ENCODE results near the gene NKX1-2.

The NKX1-2 gene

DNA sequence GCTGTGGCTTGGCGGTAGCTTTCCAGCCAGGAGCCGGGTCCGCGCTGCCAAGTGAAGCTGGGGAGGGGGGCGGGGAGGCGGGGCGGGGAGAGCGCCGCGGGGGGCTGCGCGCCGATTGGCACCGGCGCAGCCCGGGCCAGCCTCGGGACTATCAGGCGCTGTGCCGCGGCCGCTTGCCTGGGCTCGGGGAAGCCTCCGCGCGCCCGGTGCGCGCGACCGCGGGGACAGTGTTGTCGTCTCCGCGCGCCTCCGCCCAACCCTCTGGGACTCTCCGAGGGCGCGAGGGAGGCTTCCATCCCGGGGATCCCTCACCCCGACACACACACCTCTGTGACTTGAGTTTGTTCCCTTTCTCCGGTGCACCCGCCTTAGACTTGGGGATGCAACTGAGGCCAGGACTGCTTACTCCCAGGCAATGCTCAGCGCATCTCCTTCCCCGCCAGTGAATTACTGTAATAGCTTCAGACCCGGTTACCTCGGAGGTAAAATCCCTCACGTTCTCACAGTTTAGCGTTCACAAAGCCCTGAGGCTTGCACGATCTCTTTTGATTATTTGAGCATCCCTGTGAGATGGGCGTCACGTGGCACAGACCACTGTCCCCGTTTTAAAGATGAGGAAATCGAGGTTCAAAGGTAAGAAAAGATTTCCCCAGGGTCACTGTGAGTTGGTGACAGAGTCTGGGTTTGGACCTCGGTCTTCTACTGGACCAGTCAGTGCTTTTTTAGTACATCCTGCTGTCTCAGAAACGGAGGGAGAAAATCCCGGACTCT lies at the start of gene NKX1-2:
Gene NKX1-2, minus strand, starts transcription at position 24 of the 771 bp plus-strand sequence. CDS start 92 bp downstream, outside the sequence.
- DNase-seq (ENCODE audit: low read depth in 2 of 2) = no peak

DNA sequence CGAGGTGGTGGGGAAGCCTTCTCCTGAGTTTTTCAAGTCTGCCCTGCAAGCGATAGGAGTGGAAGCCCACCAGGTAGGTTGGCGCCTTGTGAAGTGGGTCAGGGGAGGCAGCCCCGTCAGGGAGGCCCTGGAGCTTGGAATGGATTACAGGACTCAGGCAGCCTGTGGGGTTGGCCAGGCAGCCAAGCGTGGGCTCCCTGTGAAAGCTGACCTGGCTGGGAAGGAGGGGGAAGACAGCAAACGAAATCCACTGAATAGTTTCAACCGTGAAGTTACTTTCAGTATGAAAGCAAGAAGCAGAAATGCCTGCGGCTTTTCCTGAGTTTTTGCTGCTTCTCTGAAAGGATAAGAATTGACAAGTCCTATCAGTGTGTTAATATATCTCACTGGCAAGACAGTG lies 48.2 kb upstream of the NKX1-2 start:
- no peak for DNase-seq (ENCODE audit: low read depth in 2 of 2)

DNA sequence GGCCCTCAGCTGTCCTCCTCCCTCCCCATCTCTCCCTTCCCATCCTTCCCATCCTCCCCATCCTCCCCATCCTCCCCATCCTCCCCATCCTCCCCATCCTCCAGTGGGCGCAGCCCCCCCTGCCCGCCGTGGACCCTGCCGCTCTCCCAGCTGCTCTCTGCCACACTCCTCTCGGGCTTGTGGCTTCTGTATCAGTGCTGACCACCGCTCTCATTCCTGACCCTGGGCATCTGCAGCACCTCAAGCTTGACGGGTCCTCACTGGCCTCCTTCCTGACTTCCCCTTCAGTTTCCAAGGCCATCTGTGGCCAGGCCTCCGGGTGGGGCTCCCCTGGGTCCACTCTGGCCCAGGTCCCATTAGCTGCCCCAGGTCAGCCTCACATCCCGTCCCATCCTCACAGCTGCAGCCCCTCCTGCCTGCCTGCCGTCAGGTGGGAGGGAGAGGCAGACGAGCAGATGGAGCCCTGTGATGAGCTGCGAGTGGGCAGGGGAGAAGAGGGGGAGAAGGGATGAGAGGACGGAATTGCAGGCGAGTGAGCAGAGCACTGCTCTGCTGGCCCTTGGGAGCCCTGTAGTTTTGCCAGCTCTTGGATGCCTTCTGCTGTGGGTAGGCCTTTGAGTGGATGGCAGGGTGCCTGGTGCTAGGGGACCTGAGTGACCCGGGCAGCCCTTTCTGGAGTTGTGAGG lies 47.5 kb upstream of the NKX1-2 start:
- DNase-seq (ENCODE audit: low read depth in 2 of 2) = no peak

DNA sequence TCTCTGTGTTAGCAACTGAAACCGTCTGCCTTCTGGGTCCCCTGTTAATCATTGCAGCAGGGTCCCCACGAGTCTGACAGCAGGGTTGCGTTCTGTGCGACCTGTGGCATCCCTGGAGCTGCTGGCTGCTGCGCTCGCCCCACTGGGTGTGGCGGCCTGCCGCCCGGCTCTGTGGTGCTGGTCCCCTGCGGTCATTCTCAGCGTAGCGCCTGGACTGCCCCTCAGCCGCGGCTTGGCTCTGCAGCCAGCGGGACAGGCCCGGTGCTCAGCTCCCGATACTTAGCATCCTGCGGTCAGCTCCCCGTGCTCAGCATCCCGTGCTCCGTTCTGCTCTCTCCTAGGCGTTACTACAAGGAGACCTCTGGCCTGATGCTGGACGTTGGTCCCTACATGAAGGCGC lies 46.8 kb upstream of the NKX1-2 start:
- no peak for DNase-seq (ENCODE audit: low read depth in 2 of 2)

DNA sequence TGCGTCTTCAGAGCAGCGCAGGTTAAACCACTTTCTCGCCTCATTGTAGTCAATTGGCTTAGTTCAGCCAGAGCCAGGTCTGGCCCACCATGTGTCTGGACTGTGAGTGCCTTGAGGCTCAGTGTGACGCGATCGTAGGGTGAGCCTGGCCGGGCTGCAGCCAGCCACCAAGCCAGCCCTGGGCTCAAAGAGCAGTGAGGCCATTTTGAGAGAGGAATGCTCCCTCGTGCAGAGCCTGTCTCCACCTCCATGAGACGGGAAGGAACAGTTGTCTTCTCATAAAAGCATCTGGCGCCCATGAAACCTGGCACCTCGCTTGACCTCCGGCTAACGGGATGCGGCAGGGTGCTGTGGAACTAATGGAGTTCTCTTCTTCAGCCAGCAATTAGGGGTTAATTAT lies 46.3 kb upstream of the NKX1-2 start:
- no peak for DNase-seq (ENCODE audit: low read depth in 2 of 2)

DNA sequence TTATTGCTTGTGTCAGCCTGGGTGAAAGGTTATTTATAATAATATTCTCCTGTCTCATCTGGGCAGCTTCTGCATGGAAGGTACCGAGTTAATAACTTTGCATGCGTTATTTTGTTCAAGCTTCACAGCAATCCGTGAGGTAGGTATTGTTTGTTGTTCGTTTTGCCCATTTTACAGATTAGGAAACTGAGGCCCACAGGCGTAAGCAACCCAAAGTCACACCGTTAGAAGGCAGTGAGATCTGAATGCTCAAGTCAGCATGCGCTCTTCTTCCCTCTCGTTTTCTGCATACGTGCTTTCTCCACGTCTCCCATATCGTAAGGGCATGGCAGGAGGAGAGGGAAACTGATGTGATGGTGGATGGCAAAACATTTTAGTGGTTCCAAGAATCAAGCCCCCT lies 45.9 kb upstream of the NKX1-2 start:
- no peak for DNase-seq (ENCODE audit: low read depth in 2 of 2)

DNA sequence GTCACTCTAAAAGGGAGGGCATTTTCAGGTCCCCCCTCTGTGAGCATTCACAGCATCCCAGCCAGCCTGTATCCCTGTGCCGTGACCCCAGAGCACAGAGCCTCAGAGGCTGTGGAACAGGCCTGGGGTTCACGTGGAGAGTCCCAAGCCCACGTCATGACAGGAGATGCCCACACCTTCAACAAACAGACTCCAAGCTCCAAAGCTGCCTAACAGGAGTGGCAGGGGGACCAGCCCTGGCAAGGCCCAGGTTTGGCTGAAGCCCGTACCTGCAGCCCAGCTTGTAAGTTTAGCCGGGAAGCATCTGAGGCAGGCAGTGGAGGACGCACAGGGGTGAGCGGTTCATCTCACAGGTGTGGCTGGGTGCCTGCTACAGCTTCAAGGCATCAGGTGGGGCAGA lies 45.3 kb upstream of the NKX1-2 start:
- no peak for DNase-seq (ENCODE audit: low read depth in 2 of 2)

DNA sequence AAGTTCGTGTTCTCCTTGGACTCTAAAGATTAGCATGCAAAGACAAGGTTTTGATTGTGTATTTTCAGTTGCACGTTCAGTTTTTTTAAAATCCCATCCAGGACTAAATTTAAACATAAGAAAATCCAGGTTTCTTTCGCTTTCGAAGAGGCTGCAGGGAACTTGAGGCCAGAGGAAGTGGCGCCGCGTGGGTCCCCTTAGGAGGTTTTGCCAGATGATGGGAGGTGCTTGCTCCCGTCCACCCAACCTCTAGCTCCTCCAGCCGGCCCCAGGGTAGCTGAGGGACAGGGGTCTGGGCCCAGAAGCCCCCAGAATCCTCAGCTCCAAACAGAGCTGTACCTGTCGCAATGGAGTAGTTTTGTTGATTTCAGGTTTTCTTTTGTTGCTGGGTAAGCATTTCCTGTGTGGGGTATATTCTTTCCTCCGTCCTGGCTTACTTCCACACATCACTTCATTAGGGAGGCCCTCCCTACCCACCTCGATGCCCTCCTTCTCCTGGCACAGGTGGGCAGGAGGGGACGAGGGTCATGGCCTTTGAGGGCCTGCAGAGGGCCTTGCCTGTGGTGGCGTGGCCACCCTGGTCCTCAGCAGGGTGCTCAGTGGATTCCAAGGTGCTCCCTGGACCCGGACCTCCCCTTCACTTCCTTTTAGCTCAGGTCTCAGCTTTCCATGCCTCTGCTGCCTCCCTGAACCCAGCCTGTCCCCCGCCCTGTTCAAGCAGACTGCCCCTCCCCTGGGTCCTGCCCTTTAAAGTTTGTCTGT lies 44.4 kb upstream of the NKX1-2 start:
- no peak for DNase-seq (ENCODE audit: low read depth in 2 of 2)

DNA sequence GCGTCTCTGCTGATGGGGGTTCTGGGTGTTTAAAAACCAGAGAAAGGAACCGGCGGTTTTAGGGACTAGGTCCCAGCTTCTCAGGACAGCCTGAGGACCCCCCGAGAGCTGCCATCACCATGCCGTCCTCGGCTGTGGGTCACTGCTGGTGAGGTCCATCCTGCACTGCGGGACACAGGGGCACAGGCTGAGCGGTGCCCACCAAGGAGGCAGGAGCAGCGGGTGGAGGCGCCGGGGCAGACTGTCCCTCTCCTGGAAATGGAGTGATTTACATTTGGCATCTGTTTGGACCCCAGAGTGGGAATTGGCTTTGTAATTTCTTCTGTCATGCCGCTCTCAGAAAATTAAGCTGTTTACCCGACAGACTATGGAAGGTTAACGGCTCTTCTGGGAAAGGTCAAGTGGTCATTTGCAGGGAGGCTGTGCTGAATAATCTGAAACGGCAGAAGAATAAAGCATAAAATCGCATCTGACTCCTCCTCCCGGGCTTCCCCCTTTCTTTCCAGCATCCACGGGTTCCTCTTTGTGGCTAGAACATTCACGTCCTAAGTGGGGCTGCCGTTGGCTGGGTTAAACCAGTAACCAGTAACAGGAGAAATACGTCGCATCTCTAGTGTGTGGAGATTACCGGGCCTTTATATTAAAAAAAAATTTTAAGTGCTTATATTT lies 43.5 kb upstream of the NKX1-2 start:
- no peak for DNase-seq (ENCODE audit: low read depth in 2 of 2)

DNA sequence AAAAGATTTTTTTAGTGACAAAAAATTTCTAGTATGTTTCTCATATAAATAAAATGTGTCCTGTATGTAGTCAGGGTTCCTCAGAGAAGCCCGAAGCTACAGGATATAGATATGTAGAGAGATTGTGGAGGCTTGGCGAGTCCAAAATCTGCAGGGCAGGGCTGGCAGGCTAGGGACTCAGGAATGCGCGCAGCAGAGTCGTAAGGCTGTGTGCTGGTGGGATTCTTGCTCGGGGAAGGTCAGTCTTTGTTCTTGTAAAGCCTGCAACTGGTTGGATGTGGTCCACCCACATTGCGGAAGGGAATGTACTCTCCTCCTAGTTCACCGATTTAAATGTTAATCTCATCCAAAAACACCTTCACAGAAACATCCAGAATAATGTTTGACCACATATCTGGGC lies 42.4 kb upstream of the NKX1-2 start:
- no peak for DNase-seq (ENCODE audit: low read depth in 2 of 2)

DNA sequence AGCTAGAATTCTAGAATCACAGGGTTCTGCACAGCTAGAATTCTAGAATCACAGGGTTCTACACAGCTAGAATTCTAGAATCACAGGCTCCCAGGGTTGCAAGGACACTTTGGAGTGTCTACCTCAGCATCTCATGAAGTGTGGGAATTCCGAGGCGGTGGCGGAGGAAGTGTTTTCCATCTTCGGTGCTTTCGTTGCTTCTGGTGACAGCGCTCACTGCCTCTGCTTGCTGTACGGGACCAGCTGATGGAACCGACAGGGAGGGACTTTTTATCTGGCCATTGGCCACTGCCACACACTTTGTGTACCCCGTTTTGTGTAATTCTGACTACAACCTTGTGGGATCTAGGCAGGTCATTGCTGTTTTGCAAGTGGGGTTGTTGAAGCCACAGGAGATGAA lies 41.3 kb upstream of the NKX1-2 start:
- no peak for DNase-seq (ENCODE audit: low read depth in 2 of 2)

DNA sequence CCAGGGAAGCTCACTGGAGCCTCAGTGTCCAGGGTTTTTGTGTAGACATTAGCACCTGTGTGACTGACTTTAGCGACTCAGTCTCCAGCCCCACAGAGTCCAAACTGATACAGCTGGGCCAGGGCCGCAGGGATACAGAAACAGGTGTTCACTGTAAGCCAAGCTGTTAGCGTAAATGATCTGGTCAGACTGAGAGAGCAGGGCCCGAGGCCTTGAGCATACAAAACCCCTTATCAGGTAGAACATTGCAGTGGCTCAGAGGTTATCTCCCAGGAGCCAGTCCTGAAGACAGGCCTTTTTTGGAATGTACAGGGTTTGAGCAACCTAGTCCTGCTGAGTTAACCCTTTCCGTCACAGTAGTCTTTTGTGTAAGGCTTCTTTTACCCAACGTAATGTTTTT lies 36.8 kb upstream of the NKX1-2 start:
- DNase-seq (ENCODE audit: low read depth in 2 of 2) = no peak

DNA sequence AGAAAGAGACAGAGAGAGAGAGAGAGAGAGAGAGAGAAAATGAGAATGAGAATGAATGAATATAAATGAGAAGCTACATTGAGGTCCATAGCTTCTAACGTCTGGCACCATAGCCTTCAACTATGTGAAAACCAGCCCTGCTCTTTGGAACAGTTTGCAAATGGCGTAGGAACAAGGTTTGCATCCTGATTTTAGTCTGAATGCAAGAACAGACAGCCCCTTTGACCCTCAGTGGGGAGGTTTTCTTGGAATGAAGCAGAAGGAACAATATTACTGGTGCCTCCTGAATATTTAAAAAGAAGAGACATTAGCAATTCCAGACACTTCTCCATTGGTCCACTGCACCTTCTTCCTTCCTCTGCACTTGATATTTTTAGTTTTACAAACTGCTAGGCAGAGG lies 34.8 kb upstream of the NKX1-2 start:
- no peak for DNase-seq (ENCODE audit: low read depth in 2 of 2)

DNA sequence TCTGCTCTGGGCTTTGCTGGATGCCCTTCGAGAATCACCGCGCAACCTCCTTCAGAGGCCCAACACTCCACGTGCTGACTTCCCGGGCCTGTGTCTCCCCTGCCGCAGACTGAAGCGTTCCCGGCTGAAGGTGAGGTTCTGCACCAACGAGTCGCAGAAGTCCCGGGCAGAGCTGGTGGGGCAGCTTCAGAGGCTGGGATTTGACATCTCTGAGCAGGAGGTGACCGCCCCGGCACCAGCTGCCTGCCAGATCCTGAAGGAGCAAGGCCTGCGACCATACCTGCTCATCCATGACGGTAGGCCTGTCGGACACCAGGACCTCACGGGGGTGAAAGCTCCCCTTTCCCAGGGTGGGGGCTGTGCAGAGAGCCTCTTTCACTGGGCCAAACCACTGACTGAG lies 34.2 kb upstream of the NKX1-2 start:
- DNase-seq (ENCODE audit: low read depth in 2 of 2) = no peak

DNA sequence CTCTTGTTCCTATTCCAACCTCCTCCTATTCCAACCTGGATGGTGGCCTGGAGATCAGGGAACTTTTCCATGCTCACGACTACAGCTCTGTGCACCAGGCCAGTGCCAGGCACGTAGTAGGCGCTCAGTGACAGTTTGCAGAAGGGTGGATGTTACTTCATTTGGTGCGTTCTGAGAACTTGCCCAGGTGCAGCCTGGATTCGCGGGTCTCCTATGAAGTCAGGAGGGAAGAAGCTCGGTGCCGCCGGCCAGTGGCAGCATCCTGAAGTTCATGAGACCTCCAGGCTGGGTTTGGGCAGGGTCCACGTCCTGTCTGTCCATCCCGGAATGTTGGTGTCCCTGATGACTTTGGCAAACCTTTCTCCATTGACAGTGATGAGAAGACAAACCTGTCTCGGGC lies 33.0 kb upstream of the NKX1-2 start:
- DNase-seq (ENCODE audit: low read depth in 2 of 2) = no peak

DNA sequence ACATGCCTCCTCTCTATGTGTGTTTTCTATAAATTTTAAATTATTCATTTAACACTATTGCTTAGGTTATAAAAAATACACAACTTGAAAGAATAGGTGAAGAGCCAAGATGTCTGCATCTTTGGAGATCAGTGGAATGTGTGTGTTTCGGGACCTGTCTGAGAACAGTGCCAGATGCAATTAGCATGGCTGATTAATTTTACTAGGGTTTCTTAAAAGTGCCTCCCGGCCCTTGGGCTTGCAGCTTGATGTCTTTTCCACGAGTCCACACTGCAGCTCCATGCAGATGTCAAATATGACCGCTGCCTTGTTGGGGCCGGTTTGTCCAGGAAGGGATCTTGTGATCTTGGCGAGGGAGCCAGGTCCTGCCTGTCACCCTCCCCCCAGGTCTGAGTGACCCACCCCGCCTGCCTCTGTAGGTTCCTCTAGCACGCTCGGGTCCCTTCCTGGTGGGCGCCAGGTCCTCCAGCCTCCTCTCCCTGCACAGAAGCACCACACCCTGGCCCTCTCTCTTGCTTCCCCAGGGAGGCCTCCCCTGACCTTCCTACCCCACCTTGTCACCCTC lies 32.5 kb upstream of the NKX1-2 start:
- DNase-seq (ENCODE audit: low read depth in 2 of 2) = no peak

DNA sequence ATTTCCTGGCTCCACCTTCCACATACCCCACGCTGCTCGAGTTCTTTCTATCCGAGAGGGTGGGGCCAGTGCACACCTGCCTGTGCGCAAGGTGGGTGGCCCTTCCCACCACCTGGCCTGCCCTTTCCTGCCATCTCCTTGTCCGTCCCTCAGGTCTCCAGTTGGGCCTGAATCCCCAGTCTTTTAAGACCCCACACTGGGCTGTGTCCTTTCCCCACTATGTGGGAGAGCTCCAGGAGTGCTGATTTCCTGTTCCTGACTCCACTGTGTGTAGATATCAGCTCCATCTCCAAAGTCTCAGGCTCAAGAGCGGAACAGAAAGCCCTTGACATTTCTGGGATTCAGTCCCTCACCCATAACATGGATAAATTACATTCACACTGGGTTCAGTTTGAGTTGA lies 31.9 kb upstream of the NKX1-2 start:
- DNase-seq (ENCODE audit: low read depth in 2 of 2) = no peak

DNA sequence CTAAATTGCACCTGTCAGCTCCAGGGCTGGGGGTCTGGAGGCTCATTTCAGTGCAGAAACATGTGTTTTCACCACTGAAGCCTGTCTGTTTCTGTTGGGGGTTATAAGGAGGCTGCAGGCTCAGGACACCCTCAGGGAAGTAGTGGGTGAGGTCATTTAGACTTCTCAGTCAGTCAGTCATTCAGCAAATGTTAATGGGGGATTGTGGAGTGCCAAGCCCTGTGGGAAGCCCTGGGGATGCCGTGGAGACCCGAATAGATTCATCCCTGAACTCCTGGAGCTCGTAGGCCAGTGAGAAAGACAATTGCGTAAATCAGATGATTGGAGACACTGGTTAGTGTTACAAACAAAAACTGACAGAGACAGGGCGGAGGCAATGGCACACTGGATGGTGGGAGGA lies 31.0 kb upstream of the NKX1-2 start:
- DNase-seq (ENCODE audit: low read depth in 2 of 2) = no peak

DNA sequence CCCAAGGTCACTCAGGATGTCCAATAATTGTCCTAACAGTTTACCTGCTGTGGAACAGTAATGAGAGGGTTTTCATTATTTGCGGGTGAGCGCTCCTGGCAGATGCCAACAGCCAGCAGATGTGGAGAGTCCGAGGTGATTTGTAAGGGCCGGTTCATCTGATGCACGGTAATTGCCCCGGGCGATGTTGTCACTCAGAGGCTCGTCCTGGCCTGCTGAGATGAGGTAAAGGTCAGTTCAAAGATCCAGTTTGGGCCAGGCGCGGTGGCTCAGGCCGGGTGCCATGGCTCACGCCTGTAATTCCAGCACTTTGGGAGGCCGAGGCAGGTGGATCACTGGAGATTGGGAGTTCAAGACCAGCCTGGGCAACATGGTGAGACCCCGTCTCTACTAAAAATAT lies 28.7 kb upstream of the NKX1-2 start:
- no peak for DNase-seq (ENCODE audit: low read depth in 2 of 2)

DNA sequence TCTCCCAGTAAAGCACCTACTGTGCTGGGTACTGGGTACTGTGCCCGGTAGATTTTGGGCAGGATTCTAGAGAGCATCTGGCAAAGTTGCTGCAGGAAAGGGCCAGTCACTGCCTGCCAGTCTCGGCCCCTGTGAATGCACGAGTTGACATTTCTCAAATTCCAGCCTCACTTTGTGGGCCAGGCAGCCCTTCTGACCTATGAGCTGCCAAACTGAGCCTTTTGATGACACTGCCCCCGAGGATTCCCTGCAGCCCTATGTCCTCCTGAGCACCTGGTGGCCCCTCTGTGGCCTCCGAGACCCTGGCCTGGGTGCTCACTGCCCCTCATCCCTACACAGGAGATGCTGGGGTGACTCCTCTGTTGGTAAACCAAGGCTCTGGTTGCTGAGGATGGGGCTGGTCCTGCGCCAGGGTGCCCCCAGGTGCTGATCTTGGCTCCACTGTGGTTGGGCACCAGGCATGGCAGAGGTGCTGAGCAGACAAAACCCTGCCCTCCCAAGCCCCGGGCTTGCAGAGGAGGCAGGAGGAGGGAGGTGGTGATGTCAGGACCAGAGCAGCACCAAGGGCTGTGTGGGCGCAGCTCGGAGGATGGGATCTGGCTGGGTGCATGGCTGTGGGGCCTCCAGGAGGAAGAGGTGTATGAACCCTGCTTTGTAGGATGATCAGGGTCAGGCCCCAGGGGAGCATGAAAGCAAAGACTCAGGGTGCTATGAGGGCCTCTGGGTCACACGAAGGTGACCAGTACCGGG lies 28.0 kb upstream of the NKX1-2 start:
- DNase-seq (ENCODE audit: low read depth in 2 of 2) = no peak

DNA sequence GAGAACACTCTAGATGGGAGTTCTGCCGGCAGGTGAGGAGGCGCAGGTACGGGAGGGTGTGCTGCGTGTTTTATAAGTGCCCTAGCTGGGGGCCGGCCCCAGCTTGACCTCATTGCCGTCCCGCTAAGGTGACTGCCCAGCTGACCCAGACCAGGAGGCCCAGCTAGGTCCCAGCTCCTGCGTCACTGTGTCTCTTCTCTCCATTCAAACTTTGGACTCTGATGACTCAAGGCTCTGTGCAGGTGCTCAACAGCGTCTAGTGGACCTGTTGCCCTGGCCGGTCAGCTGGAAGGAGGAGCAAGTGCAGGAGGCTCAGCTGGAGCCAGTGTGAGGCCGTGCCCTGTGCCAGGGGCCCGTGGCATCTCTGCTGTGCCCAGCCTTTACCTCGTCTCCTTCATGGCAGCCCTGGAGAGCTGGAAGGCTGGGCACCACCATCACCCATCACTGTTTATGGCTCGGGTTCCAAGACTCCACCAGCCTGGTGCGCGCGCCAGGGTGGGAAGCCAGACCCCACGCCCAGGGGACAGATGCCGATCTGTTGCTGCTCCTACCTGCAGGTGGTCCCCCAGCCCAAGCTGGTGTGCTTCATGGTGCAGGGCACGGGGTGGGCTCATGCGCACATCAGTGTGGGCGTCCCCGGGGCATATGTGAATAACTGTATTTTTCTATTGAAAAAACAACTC lies 26.3 kb upstream of the NKX1-2 start:
- no peak for DNase-seq (ENCODE audit: low read depth in 2 of 2)
